T-helper 22 cell (primary cell): ENCODE measurements around the gene RWDD4.
"Not testable (repeated sequence)": the region's sequence is repeated elsewhere in the genome, so short reads cannot be mapped to it uniquely, and the experiment has no call there.

Source experiments
- DNase-seq: peaks from one replicate; pipeline ENCODE4 v3.0.0-alpha.2; 2020; ENCODE audit warnings: low read depth

Gene RWDD4

DNA sequence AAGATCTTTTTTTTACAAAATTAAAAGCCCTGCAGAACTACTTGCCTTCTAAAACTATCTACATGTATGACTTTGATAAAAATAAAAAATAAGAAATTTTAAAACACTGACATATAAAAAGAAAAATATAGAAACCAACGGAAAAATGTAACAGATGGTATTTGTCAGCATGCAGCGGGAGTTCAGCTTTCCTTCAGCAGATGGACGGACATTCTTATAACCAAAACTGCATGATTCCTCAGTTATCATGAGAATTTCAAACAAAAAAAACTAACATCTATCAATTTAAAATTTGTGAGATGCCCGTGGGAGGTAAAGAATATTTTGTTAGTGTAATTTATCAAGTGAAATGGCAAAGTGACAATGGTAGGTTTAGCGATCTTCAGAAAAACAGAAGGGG lies 23.2 kb downstream of the RWDD4 start:
- no peak for DNase-seq

DNA sequence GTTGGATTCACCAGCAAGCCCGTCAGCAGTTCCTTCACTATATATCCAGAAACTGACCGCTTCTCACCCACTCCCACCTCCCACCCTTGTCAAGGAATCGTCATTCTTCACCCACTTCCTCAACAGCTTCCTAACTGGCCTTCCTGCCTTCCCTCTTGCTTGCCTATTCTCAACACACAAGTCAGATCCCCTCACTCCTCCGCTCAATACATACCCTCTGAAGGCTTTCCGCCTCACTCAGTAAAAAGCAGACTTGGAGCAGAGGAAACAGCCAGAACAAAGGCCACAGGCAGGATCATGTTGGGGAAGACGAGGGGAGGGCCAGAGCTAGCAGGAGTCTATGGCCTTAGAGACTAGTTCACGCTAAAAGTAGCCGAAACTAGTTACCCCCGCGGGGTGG lies 23.7 kb downstream of the RWDD4 start:
- DNase-seq: no peak

DNA sequence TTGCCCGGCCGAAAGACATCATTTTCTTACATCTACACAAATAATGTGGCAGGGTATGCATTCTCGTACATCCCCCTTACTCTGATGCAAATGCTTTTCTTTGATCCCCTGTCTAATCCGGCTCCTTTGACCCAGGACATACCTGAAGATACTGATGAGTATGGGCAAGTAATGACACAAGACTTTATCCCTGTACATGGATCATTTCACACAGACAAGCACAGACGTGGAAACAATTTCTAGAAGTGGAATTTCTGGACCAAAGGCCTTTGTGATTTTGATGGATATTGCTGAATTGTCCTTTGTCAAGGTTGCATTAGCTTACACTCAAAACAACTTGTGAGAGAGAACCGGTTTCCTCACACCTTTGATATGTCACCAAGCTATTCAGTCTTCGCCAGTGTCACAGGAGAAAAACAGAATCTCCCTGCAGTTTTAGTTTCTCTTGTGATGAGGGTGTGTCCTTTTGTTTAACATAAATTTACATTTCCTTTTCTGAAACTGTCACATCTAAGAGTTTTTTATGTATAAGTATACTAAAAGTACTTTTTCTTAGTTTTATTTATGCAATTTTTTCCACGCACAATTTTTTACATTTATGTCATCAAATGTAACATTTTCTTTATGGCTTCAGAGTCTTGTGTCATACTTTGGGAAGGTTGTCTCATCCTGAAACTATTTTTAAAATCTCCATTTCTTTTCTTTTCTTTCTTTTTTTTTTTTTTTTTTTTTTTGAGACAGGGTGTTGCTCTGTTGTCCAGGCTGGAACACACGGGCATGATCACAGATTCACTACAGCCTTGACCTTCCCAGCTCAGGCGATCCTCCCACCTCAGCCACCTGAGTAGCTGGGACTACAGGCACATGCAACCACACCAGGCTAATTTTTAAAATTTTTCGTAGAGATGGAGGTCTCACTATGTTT lies 25.2 kb downstream of the RWDD4 start:
- DNase-seq: no peak

DNA sequence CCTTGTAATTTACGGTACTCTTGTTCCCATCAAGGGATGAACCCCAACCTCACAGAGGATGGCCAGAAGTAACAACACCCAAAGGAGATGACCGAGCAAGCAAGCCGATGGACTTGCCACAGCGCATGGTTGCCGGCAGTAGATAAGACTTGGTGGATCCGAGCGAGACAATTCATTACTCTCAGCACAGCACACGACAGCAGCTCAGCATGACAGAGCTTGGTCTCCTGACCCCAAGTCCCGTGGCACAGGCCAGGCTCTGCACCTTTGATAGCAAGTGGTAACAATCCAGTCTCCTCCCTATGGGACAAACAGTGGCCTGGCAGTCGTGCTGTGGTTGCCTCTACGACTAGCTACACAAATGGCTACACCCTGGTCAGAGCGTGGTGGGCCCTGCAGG lies 26.3 kb downstream of the RWDD4 start:
- DNase-seq: no peak

DNA sequence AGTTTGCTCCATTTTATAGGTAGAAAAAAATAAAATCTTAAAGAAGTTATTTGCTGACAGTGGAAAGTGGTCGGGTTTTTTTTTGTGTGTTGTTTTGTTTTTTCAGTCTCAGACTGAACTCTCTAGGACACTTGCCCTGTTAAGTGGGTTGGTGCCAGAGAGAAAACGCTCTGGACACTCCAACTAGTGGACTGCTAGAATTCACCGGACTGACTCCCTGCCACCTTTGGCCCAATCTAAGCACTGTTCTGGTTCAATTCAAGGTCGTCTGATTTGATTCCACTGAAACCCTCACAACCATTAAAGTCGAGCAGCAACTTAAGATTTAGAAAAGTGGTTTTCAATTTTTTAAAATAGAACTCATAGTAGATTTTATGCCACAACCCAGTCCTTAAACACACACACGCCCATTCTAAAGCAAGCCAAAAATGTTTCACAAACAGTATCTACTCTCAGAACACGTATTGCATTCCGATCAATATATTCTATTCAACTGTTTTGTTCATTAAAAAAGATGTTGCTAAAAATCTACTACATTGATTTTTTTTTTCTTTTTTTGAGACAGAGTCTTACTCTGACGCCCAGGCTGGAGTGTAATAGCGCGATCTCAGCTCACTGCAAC lies 27.3 kb downstream of the RWDD4 start:
- DNase-seq: no peak

DNA sequence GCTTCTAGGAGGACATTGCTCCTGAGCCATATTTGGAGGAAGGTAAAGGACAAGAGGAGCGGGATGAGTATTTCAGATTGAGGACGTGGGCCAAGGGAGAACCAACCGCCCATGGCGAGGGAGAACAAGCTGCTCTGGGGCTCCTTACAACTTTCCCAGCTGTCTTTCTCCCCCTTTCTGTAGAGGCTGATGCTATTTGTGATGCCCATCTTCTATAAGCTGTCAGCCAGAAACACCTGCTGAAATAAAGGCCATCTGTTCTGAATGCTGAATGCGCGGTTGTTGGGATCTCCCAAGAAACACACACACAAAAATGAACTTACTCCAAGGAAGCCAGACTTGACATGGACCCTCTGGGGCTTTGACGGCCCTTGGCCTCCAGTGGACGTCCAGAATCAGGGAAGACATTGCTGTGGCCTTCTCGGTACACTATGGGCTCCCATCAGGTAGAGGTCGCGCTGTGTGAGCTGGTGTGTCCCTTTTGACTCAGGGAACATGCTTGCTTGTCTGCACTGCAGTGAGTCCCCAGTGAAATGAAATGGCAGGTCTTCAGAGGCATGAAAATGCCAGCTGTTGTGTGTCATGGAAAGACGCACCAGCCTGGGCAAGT lies 30.9 kb downstream of the RWDD4 start:
- no peak for DNase-seq

DNA sequence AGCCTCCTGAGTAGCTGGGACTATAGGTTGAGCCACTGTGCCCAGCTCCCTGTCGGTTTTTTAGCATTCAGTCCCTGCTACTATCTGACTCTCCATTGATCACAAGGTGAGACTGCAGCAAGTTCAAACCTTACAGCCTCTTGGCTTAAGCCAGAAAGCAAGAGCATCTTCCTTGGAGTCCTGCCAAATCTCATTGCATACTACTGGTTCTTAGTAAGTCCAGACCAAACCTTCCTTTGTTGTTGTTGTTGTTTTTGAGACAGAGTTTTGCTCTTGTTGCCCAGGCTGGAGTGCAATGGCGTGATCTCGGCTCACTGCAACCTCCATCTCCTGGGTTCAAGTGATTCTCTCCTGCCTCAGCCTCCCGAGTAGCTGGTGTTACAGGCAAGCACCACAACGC lies 31.7 kb downstream of the RWDD4 start:
- not testable (repeated sequence) for DNase-seq

DNA sequence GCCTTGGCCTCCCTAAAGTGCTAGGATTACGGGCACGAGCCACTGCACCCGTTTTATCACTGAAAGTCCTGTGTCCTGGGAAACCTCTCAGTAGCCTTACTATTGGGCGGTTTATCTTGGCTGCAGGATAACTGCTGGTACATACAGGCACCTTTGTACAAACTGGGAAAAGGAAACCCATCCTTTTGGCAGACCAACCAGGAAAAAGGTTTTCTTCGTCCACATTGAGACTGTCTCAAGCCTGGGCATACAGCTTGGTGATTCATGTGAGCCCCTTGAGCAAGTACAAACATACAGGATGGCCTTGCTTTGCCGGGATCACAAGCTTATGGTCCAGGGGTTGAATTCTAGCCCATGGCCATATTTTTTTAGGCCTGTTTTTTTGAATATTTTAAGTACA lies 32.8 kb downstream of the RWDD4 start:
- DNase-seq: no peak

DNA sequence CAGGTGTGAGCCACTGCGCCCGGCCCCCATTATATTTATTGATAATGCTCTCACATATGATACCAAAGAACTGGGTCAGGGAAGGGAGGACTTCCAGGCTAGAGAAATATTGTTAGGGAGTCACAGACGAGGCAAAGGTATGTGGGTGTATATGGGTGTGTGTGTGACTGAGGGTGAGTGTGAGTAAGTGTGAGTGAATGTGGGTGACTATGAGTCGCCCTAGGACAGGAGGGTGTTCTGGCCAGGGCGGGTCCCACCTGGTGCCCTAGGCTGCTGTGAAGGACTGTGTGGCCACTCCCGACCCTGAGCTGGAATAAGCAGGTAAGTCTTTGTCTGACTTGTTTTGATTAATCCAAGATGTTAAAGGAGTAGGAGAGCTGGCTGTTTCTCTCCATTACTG lies 34.4 kb downstream of the RWDD4 start:
- DNase-seq: no peak

DNA sequence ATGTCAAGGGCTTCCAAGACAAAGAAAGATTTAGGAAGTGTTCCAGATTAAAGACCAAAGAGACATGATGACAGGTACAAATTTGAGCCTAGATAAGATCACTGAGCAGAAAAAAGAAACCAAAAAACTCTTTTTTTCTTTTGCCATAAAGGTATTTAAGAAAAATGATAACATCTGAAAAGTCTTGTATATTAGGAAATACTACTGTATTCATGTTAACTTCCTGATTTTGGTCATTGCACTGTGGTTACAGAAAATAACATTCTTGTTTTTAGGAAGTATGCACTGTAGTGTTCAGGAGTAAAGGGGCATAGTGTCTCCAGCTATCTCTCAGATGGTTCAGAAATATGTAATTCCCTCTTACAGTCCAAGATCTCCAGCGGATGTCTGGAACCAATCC lies 37.1 kb downstream of the RWDD4 start:
- DNase-seq: no peak

DNA sequence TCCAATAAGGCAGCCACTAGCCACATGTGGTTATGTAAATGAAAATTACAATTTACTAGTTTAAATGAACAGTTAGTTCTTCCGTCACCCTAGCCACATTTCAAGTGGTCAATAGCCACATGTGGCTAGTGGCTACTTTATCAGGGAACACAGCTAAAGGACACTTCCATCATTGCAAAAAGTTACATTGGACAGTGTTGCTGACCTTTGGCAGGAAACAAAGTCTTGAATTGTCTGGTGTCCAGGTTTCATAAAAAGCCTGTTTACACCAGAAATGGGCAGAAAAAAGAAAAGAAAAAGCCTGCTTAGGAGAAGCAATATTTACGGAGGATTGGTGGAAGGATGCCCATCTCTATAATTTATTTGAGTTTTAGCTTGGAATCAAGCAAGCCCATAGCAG lies 38.6 kb downstream of the RWDD4 start:
- no peak for DNase-seq

DNA sequence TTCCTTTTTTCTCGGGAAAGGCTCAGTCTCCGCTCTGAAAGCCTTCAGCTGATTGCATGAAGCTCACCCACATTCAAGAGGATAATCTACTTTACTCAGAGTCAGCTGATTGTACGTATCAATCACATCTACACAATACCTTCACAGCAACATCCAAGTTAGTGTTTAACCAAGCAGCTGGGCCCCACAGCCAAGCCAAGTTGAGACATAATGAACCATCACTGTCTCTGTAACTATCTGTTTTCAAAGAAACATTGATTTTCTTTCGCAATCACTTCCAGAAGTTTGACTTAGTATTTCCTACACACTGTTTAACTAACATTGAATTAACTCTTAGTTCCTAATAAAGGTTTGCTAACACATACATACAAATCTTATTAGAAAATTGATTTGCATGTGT lies 40.3 kb downstream of the RWDD4 start:
- no peak for DNase-seq

DNA sequence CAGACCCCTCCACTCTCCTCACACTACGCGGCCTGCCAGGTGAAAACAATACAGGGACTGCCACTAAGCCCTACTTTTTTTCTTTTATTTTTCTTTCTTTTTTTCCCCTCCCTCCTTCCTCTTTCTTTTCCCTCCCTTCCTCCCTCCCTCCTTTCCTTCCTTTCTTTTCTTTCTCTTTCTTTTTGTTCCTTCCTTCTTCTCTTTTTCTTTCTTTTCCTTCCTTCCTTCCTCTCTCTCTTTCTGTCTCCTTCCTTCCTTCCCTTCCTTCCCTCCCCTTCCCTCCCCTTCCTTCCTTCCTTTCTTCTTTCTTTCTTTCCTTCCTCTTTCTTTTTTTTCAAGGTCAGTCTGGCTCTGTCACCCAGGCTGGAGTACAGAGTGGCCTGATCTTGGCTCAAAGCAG lies 41.9 kb downstream of the RWDD4 start:
- DNase-seq: no peak

DNA sequence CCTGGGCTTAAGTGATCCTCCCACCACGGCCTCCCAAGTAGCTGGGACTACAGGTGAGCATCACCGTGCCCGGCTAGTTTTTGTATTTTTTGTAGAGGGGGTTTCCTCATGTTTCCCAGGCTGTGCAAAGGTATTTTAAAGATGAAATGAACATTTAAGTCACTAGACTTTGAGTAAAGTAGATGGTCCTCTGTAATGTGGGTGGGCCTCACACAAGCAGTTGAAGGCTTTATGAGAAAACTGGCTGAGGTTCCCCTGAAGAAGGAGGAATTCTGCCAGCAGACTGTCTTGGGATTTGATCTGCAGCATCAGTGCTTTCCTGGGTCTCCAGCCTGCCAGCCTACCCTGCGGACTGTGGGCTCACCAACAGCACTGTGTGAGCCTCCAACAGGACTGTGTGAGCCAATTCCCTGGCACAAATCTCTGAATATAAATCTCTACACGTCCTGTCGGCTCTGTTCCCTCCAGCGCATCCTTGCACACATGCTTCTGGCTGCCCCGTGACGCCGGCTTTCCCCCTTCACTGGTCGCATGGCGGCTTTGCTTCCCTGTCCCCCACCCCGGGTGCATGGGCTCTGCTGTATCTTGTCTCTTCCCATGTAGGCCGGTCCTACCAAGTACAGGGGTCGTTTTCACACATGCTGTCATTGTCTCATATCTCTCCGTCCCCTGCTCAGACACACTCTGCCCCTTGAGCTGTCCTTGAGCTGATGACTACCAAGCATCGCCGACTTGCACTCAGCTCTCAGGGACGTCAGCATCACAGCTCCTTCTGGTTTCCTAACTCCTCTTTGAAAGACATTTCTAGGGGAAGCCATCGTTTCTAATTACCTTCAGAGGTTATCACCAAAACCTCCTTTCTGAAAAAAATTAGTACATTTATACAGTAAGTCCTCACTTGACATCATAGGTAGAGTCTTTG lies 46.4 kb downstream of the RWDD4 start:
- no peak for DNase-seq

DNA sequence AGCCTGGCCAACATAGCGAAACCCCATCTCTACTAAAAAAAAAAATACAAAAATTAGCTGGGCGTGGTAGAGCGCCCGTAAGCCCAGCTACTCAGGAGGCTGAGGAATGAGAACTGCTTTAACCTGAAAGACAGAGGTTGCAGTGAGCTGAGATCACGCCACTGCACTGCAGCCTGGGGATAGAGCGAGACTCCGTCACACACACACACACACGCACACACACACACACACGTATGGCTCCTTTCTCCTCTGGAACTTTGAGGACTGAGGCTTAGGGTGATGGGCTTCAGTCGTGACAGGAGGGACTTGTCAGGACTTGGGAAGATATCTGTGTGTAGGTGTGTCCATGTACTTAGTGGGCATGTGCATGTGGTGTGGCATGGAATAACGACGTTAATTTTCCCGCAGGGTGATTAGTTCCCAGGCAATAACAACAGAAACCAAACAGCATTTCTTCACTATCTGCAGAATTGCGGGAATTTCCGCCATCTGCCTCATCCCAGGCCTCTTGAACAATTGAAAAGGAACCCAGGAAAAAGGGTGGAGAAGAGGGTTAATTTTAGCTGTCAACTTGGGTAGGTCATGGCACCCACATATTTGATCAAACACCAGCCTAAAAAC lies 47.7 kb downstream of the RWDD4 start:
- no peak for DNase-seq

DNA sequence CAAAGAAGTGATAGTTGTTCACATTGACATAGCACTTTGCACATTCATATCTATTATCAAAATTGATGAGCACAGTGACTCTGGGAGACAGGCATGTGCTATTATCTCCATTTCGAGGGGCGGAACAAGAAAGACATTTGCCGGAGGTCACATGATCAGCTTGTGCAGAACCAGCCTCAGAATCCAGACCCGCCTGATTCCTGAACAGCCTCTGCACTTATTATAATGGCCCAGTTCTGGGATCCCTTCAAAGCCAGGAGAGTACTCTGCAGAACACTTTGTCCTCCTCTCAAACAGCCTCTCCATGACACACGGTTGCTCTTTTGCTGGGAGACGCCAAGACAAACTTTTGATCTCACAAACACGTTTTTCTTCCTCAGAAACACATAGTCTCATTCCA lies 48.4 kb downstream of the RWDD4 start:
- DNase-seq: no peak

DNA sequence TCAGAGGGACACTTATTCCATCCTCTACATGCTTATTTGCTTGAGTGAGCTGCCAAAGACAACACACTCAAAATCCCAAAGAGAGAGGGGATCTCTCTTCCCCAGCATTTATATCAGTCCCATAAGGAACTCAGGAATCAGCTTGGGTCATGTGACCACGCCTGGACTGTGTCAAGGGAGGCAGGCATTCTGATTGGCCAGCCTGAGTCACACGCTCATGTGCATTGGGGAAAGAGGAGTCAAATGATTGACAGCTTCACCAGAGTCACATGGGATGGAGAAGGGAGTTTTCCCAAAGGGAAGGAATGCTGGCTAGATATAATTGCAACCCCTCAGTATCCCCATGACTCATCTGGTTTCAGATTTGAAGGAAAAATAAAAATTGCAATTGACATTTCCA lies 49.0 kb downstream of the RWDD4 start:
- DNase-seq: no peak

DNA sequence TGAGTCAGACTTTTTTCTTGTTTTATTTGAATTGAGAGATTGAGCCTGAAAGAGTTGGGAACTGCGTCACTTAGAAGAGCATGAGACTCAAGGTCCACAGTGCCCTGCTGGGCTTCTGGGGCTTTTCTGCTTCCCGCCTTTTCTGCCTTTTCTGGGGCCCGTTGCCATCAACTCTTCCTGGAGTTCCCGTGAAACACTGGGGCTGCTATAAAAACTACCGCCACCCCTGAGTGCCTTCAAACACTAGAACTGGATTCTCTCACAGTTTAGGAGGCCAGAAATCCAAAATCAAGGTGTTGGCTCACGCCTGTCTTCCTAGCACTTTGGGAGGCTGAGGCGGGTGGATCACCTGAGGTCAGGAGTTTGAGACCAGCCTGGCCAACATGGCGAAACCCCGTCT lies 49.8 kb downstream of the RWDD4 start:
- no peak for DNase-seq

DNA sequence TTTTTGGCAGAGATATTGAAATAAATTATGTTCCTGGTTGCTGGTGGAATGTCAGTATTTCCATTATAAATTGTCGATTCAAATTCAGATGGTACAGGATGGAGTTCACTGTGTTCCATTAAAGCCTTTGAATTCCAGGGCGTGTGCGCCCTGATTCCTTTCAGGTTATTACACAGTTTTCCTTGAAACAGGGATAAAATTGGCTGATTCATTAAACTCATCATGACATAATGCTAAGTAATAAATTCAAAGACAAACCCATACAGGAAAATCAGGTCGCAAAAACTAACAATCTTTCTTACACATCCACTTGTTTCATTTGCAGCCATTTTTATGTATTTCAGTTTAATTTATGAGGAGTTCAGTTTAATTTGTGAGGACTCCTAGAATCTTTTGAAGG lies 51.1 kb downstream of the RWDD4 start:
- no peak for DNase-seq

DNA sequence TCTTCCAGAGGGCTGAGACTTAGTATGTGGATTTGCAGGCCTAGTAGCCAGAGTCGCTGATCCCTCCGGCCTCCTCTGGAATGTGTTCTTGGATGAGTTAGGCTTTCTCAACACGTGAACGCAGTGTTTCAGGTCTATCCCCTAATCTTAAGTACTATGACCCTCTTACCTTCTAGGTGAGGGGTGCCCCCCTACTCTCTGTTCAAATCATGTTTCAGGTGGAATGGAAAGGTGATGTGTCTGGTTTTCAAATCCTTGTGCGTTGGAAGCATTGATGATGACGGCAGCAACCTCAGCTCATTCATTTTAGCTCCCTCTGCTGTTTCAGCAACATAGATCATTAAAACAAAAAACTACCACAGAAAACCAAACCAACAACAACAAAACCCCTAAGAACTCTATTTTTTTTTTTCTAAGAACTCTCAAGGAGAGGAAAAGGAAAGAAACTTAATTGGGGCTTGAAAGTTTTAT lies 56.4 kb downstream of the RWDD4 start:
- no peak for DNase-seq

DNA sequence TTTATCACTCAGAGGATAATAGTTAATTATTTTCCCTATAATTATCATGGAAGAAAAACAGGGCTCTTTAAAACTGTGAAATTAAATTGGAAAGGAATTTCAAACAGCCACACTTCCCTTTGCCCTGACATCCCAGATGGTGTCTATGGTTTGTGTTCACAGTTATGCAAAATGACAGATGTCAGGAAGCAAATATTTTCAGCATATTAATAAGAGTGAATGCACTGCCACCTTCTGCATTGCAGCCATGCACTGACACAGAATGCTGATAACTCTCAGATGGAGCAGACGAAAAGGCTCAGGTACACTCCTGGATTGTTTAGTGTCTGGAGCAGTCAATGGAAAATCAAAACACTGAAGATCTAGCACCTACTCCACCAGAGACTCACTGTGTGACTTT lies 57.6 kb downstream of the RWDD4 start:
- DNase-seq: no peak
